ENCODE results near the gene ELOVL7. TPM values are rescaled to one million over a fixed set of nuclear protein-coding genes. Genes with fewer than 3 reads are reported as not detected.
"Not testable (repeated sequence)": the region's sequence is repeated elsewhere in the genome, so short reads cannot be mapped to it uniquely, and the experiment has no call there.

Gene ELOVL7
- total RNA-seq, 1 donor from 2014 or later: 0.46 TPM

DNA sequence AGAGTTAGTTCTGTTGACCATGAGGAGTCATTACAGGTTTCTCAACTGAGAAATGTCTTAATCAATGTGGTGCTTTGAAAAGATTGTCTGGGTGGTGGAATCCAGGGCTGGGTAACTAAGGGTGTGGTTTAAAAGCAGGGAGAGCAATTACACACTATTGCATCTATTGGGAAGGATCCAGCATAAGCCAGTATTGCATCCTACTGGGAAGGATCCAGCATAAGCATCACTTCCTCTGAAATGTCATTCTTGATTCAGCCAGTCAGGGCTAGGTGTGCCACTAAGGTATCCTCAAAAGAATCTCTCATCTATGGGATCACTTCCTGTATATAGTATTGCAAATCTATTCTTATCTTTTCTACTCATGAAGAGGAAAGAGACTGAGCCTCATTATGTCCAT lies 38.6 kb downstream of the ELOVL7 start:
- no peak for DNase-seq (ENCODE audit: missing footprints)
- intact Hi-C loops (cut with DNase I): no loop called here
- no peak for ATAC-seq

GRCh38 chr5:60803712-60804111 lies 40.4 kb downstream of the ELOVL7 start:
- intact Hi-C loops (cut with DNase I): no loop called here
- DNase-seq (ENCODE audit: missing footprints) (no peak), ATAC-seq (no peak)

DNA sequence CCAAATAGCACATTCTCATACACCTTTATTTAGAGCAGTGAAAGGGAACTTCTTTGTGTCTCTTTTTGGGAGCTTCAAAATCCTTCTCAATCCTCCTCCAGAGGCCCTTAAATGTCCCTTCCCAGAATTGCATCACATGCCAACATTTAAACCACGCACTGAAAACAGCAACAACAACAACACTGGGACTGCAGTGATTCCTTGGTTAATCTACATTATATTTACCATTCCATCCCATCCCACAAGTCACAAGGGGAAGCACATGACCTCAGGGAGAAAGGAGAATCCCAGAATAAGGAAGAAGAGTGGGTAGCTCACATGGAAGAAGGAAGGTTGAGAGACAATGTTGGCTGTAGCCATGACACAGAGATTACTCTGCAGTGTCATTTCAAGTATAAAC lies 41.1 kb downstream of the ELOVL7 start:
- DNase-seq (ENCODE audit: missing footprints): no peak

GRCh38 chr5:60802226-60802625 lies 41.8 kb downstream of the ELOVL7 start:
- intact Hi-C loops (cut with DNase I): no loop called here

More for the DNA sequence above, 41.1 kb downstream of the ELOVL7 start:
- no peak for ATAC-seq
- intact Hi-C loops (cut with DNase I): no loop called here

DNA sequence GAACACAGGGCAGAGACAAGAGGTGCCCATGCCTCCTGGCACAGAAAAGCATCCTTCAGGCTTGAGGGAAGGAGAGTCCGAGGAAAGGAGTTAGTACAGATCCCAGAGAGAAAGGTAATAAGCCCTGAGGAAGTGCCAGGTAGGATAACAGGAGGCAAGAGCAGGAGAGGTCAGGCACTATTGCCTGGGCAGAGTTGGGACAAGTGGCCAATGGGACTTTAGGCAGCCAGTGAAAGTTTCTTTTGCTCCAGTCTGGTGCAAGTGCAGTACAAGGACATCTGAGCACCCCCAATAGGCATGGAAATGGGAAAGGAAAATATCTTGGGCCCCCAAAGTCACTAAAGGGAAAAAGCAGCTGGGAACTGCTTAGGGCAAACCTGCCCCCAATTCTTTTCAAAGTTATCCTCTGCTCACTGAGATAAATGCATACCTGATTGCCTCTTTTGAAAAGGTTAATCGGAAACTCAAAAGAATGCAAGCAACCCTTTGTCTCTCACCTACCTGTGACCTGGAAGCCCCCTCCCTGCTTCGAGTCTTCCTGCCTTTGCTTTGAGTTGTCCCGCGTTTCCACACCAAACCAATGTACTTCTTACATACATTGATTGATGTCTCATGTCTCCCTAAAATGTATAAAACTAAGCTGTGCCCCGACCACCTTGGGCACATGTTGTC lies 46.5 kb downstream of the ELOVL7 start:
- intact Hi-C loops (cut with DNase I): no loop called here
- DNase-seq (ENCODE audit: missing footprints) (peak; percentile 15), ATAC-seq (no peak)

More at GRCh38 chr5:60802226-60802625, 41.8 kb downstream of the ELOVL7 start:
- ATAC-seq (no peak), DNase-seq (ENCODE audit: missing footprints) (no peak)

DNA sequence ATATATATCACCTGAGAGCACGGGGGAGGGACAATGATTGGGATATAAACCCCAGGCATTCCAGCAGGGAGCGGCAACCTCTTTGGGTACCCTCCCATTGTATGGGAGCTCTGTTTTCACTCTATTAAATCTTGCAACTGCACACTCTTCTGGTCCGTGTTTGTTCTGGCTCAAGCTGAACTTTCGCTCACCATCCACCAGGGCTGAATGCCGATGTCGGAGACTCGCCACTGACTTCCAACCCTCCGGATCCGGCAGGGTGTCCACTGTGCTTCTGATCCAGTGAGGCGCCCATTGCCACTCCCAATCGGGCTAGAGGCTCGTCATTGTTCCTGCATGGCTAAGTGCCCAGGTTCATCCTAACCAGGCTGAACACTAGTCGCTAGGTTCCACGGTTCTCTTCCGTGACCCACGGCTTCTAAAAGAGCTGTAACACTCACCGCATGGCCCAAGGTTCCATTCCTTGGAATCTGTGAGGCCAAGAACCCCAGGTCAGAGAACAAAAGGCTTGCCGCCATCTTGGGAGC lies 48.6 kb downstream of the ELOVL7 start:
- DNase-seq (ENCODE audit: missing footprints): peak; percentile 53
- intact Hi-C loops (cut with DNase I); ATAC-seq: not testable (repeated sequence)

DNA sequence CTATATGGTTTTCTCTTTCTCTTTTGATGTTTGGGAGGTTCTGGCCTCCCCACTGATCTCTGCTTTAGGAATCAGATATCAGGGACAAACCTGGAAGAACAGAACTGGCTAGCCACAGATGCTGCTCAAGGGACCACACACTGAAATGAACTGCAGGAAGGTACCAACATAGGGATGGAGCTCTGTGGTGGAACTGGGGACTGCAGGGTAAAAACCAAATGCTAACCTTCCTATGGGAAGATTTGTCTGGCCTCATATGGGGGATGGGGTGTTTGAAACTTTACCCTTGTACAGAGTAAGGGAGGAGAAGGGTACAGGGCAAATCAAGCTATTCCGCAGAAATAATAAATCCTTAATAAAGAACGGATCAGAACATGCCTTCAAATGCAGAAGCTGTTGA lies 49.4 kb downstream of the ELOVL7 start:
- ATAC-seq (no peak), DNase-seq (ENCODE audit: missing footprints) (no peak)
- intact Hi-C loops (cut with DNase I): no loop called here

DNA sequence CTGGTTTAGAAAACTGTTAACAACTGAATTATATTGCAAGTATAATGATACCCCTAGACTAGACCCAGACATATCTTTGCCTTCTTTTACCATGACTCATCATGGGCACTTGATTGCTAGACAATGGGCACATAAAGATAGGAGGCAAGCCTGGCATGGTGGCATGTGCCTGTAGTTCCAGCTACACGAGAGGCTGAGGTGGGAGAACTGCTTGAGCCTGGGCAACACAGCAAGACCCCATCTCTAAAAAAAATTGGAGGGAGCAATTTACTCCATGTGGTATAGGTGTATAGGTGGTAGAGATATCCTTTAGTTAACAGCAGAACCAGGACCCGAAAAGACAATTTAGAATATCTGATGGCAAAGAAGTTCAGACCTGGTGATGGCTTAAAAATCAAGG lies 51.6 kb downstream of the ELOVL7 start:
- intact Hi-C loops (cut with DNase I): no loop called here
- DNase-seq (ENCODE audit: missing footprints): no peak
- no peak for ATAC-seq

- intact Hi-C loops (cut with DNase I): no loop called here
- ATAC-seq (no peak), DNase-seq (ENCODE audit: missing footprints) (no peak)
Measured at GRCh38 chr5:60789551-60789950, 54.5 kb downstream of the ELOVL7 start.

GRCh38 chr5:60788863-60789513 lies 55.1 kb downstream of the ELOVL7 start:
- intact Hi-C loops (cut with DNase I): no loop called here
- no peak for DNase-seq (ENCODE audit: missing footprints)
- ATAC-seq: no peak

GRCh38 chr5:60779466-60779865 lies 64.6 kb downstream of the ELOVL7 start:
- DNase-seq (ENCODE audit: missing footprints) (peak; percentile 27), ATAC-seq (no peak)
- intact Hi-C loops (cut with DNase I): no loop called here

- intact Hi-C loops (cut with DNase I): no loop called here
- no peak for ATAC-seq
- DNase-seq (ENCODE audit: missing footprints): no peak
Measured at GRCh38 chr5:60776343-60776742, 67.7 kb downstream of the ELOVL7 start.

DNA sequence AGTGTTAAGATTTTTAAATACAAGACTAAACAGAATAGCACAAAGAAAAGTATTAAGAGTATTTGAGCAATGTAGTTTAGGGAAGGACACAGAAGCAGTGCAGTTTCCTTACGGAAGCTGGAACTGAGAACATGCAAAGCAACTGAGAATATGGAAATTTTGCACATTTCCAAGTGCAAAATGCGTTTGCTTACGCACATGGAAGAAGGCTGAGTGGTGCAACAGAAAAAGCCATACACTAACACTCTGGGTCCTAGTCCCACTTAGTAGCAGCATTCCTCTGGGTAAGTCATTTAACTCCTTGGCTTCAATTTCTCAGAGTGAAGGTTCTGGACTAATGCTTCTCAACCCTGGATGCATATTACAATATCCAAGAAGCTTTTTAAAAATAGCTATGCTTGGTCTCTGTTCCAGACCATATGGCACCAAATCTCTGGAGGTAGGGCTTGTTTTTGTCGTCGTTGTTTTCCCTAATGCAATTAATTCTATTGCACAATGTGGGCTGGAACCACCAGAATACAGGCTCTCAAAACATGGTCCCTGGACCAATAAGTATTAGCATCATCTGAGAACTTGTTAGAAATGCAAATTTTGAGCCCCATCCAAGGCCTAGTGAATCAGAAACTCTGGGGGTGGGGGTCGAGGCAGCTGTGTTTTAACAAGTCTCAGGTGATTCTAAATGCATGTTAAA lies 78.9 kb downstream of the ELOVL7 start:
- intact Hi-C loops (cut with DNase I): no loop called here
- ATAC-seq (no peak), DNase-seq (ENCODE audit: missing footprints) (no peak)

- no peak for ATAC-seq
- intact Hi-C loops (cut with DNase I): no loop called here
Measured at GRCh38 chr5:60763061-60763460, 81.0 kb downstream of the ELOVL7 start.

GRCh38 chr5:60754495-60754894 lies 89.6 kb downstream of the ELOVL7 start:
- intact Hi-C loops (cut with DNase I): no loop called here

More at GRCh38 chr5:60763061-60763460, 81.0 kb downstream of the ELOVL7 start:
- no peak for DNase-seq (ENCODE audit: missing footprints)

GRCh38 chr5:60744682-60745081 lies 99.4 kb downstream of the ELOVL7 start:
- no peak for ATAC-seq
- intact Hi-C loops (cut with DNase I): no loop called here
- DNase-seq (ENCODE audit: missing footprints): no peak

More at GRCh38 chr5:60754495-60754894, 89.6 kb downstream of the ELOVL7 start:
- DNase-seq (ENCODE audit: missing footprints) (no peak), ATAC-seq (no peak)

DNA sequence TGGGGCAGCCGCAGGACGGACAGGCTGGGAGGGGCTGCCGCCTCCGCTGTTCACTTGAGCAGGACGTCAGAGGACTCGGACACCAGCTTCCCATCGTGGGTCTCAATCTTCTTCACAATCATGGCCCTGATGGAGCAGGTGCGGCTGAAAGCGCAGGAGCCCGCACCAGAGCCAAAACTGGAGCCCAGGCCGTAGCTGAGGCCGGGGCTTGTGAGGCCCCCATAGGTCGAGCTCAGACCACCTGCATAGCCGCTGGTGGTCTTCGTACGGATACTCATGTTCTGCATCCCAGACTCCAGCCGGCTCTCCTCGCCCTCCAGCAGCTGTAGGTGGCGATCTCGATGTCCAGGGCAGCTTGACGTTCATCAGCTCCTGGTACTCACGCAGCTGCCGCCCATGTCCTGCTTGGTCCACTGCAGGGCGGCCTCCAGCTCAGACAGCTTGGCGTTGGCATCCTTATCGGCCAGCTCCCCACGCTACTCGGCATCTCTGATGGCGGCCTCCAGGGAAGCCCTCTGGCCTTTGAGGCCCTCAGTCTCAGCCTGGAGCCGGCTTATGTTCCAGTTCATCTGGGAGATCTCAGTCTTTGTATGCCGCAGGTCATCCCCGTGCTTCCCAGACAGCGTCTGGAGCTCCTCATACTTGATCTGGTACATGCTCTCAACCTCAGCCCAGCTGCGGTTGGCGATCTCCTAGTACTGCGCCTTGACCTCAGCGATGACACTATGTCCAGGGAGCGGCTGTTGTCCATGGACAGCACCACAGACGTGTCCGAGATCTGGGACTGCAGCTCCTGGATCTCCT lies 100.4 kb downstream of the ELOVL7 start:
- no peak for DNase-seq (ENCODE audit: missing footprints)
- ATAC-seq: no peak
- intact Hi-C loops (cut with DNase I): no loop called here

- intact Hi-C loops (cut with DNase I): no loop called here
- no peak for DNase-seq (ENCODE audit: missing footprints)
- no peak for ATAC-seq
Measured at GRCh38 chr5:60740322-60740721, 103.7 kb downstream of the ELOVL7 start.

GRCh38 chr5:60738933-60739332 lies 105.1 kb downstream of the ELOVL7 start:
- ATAC-seq: no peak
- DNase-seq (ENCODE audit: missing footprints): no peak
- intact Hi-C loops (cut with DNase I): no loop called here

All from Right ventricle myocardium inferior (tissue), 1 donor.